GM10248 (cell line): ENCODE results near the gene BACE1-AS.
A peak's percentile ranks its signal among the peaks of the same experiment; 100 is the strongest.
"Not testable (repeated sequence)": the region's sequence is repeated elsewhere in the genome, so short reads cannot be mapped to it uniquely, and the experiment has no call there.

Source experiments
- CTCF ChIA-PET: fragments of 300-600 bp; sonication (Branson Sonifier 250); formaldehyde crosslinking; extraction: SDS; loops from one replicate; lab custom pipeline; 2021; ENCODE audit warnings: antibody characterized with exemption; lab: Yijun Ruan, JAX
- POLR2A ChIA-PET: fragments of 350-650 bp; sonication (Branson Sonifier 250); formaldehyde crosslinking; extraction: SDS; loops from one replicate; lab custom pipeline; 2020; ENCODE audit warnings: antibody characterized with exemption; lab: Yijun Ruan, JAX
- DNase-seq: peaks from one replicate; pipeline ENCODE4 v3.0.0; 2012; ENCODE audit errors: extremely low spot score
- TF ChIP-seq, protein P1 (sequence below): IDR thresholded peaks from 2 replicates; pipeline ENCODE4 v1.5.1; 2012; ENCODE audit warnings: mild to moderate bottlenecking, low read depth; ENCODE audit errors: extremely low read depth, missing control alignments, control extremely low read depth

Gene BACE1-AS

DNA sequence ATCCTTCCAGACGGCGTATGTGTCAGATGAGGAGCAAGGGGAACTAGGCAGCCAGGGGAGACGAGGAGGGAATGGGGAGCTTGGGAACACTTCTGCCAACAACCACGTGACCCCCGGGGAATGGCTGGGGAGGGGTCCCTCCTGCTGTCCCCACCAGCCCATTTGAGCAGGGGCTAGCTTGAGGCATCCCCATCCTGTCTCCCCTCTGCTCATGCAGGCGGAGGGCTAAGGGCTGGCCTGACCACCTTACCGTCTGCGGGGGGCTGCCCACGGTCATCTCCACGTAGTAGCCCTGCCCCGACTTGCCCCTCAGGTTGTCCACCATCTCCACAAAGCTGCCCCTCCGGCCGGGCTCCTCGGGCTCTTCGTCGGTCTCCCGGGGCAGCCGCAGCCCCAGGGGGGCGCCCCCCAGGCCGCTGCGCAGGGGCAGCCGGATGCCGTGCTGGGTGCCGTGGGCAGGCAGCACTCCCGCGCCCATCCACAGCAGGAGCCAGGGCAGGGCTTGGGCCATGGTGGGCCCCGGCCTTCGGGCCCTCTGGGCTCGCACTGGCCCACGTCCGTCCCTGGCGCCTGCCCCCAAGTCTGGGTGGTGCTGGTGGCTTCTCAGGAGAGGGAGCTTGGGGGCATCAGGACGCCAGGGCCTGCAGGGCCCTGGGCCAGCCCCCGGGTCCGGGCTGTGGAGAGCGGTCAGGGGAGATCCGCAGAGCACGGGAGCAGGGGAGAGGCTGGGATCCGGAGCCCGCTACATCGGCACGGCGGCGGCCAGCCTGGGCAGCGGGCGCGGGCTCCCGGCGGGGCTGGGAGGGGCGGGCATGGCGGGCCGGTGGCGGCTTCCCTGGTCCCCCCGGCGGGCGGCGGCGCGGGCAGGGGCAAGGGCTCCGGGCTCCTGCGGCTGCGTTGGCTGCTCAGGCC, 24.4 kb downstream of the BACE1-AS start:
- no peak for DNase-seq
- TF ChIP-seq, protein P1, sequence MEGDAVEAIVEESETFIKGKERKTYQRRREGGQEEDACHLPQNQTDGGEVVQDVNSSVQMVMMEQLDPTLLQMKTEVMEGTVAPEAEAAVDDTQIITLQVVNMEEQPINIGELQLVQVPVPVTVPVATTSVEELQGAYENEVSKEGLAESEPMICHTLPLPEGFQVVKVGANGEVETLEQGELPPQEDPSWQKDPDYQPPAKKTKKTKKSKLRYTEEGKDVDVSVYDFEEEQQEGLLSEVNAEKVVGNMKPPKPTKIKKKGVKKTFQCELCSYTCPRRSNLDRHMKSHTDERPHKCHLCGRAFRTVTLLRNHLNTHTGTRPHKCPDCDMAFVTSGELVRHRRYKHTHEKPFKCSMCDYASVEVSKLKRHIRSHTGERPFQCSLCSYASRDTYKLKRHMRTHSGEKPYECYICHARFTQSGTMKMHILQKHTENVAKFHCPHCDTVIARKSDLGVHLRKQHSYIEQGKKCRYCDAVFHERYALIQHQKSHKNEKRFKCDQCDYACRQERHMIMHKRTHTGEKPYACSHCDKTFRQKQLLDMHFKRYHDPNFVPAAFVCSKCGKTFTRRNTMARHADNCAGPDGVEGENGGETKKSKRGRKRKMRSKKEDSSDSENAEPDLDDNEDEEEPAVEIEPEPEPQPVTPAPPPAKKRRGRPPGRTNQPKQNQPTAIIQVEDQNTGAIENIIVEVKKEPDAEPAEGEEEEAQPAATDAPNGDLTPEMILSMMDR = no peak
- POLR2A ChIA-PET = no interaction called here
- CTCF ChIA-PET = interaction anchor here (1.3 to 2.7 kb wide), 2 partner anchors 13 to 84 kb away, joined by 3 to 8 read pairs; no protein-coding TSS in a partner anchor

DNA sequence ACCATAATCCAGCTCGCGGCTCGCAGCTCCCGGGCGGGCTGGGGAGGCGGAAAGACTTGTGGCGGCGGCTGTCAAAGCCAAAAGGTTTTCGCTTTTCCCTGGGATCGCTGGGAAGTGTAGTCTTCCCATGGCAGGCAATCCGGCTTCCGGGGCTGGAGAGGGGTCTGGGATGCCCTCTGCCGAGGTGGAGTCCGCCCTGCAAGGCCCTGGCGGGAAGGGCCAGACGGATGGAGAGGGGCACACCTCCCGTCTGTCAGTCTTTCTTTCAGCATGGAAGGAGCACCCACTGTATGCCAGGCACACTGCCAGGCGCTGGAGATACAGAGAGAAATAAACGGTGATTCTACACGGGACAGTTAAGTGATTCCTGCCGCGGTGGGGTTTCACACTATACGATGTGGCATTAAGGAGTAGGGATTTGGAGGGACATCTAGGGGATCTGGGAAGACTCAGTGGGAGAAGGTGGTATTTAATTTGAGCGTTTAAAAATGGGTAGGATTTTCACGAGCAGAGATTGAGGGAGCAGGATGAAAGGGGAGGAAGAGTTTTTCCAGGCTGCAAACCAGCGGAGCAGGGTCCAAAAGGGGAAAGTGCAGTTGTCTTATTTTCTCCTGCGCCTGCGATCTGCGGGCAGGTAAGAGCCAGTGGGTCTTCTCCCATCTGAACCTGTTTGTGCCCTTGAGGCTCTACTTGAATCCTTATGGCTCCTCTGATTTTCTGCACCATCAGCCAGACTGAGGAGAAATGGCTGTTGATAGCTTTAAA, 25.2 kb downstream of the BACE1-AS start, which contains the start of gene BACE1:
Gene BACE1 (minus strand): TSS at position 60 of the 765 bp plus-strand sequence. CDS start 461 bp downstream, outside the sequence.
- no peak for DNase-seq
- POLR2A ChIA-PET = no interaction called here
- CTCF ChIA-PET = interaction anchor here (1.1 to 2.7 kb wide), 2 partner anchors 12 to 13 kb away, joined by 4 to 8 read pairs; partner anchors contain the start of gene CEP164
- TF ChIP-seq, protein P1 = no peak

DNA sequence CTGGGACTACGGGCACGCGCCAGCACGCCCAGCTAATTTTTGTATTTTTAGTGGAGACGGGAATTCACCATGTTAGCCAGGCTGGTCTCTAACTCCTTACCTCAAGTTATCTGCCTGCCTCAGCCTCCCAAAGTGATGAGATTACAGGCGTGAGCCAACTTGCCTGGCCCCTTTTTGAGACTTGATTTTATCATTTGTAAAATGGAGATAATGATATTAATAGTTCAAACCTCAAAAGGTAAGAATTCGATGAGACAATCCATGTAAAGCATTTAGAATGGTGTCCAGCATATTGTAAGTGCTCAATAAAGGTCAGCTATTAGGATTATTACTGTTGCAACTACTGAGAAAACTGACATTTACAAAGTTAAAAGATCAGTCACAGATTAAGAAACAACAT, 27.6 kb downstream of the BACE1-AS start:
- TF ChIP-seq, protein P1 = no peak
- no peak for DNase-seq
- POLR2A ChIA-PET = no interaction called here
- CTCF ChIA-PET = interaction anchor here (1.3 to 1.5 kb wide), 2 partner anchors 23 to 108 kb away, joined by 3 read pairs; no protein-coding TSS in a partner anchor

DNA sequence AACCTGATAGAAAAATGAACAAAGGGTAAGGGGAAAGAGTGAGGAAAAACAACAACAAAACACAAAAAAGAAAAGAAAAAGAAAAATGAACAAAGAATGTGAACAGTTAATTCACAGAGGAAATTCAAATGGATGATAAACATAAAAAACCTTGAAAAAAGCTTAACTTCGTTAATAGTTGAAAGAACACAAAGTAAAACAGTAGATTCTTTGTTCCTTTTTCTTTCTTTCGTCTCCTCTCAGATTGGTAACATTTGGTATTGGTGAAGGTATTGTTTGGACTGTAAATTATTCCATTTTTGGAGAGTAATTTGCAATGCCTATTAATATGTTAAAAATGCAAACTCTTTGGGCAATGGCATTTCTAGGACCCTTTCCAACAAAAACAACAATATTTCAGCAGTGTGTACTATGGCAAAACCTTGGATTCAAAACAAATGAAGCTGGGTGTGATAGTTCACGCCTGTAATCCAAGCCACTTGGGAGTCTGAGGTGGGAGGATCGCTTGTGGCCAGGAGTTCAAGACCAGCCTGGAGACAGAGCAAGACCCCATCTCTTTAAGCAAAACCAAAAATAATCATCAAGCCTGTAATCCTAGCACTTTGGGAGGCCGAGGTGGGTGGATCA, 28.2 kb downstream of the BACE1-AS start:
- ChIA-PET CTCF (interaction anchor here (1.3 to 1.5 kb wide), 2 partner anchors 24 to 107 kb away, joined by 3 read pairs; no protein-coding TSS in a partner anchor), POLR2A (no interaction called here)
- TF ChIP-seq, protein P1 = no peak
- DNase-seq = no peak

DNA sequence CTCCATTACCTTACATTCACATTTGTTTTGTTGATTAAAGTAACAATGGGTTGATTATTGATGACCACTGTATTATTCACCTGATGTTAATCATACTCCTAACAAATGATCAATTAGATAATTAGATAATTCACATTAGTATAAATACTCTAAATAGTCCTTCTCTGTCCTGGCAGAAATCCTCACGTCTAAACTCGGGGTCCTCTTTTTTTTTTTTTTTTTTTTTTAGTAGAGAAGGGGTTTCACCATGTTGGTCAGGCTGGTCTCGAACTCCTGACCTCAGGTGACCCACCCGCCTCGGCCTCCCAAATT, 36.1 kb downstream of the BACE1-AS start:
- DNase-seq = not testable (repeated sequence)
- CTCF ChIA-PET = interaction anchor here (1.5 to 1.7 kb wide), 3 partner anchors 10 to 100 kb away, joined by 4 read pairs; no protein-coding TSS in a partner anchor
- POLR2A ChIA-PET = interaction anchor here (0.5 to 1.1 kb wide), 3 partner anchors 149 to 1758 kb away, joined by 3 read pairs; partner anchors contain the start of gene SIDT2

DNA sequence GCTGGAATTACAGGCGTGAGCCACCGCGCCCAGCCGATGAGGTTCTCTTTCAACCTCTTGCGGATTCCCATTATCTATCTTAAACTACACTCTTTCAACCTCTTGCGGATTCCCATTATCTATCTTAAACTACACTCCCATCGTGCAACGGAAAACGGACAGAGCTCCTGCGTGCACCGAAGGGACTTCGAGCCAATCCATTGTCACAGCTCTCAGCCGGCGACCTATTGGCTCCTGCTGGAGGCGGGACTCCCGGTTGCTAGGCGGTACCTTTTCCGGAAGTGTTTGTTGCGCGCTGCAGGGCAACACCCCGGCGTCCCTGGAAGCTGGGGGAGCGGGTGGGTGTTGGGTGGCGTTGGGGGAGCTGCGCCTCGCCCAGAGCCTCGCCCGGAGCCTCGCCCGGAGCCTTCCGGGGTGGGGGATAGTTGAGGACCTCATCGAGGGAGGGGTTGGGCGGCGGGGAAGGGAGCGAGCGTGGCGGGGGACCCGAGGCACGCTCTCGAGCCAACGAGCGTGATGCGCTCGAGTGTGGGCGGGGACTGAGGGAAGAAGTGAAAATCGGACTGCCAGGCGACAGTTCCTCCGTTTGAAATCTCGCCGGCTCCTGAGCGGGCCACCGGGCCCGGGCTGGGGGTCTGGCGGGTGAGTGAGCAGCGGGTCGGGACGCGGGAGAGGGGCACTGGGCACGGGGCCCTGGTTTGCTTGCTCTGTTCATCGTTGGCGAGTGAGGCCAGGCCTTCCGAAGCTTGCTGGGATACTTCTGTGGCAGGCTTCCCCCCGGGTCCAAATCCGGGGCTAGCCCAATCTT, 36.6 kb downstream of the BACE1-AS start, which contains the start of gene CEP164:
Gene CEP164 (plus strand): TSS at position 288 of the 808 bp plus-strand sequence. CDS start 10,733 bp downstream, outside the sequence.
- DNase-seq = peak; percentile 97
- POLR2A ChIA-PET = interaction anchor here (0.5 to 1.2 kb wide), 4 partner anchors 14 to 1758 kb away, joined by 3 to 4 read pairs (median 3); partner anchors contain the start of gene SIDT2
- TF ChIP-seq, protein P1 = no peak
- CTCF ChIA-PET = interaction anchor here (1.5 to 1.7 kb wide), 3 partner anchors 11 to 101 kb away, joined by 4 read pairs; no protein-coding TSS in a partner anchor
